Fibroblast of villous mesenchyme (primary cell): ENCODE data around the gene NECAP2. TPM values are rescaled to one million over a fixed set of nuclear protein-coding genes. Genes with fewer than 3 reads are reported as not detected.

Experiments used
- DNase-seq: peaks from one replicate; pipeline ENCODE4 v3.0.0-alpha.2; 2010; ENCODE audit warnings: low read depth
- H3K4me3 ChIP-seq: 2 replicates; pipeline ENCODE4 v1.5.1; 2011; ENCODE audit warnings: low read depth, mild to moderate bottlenecking, low read length
- CTCF ChIP-seq: IDR thresholded peaks from 2 replicates; pipeline ENCODE4 v1.5.1; 2012; ENCODE audit warnings: low read depth, mild to moderate bottlenecking, low read length; ENCODE audit not compliant: insufficient read depth
- total RNA-seq: library from RNA; depleted of rRNA; stranded (reverse); fragments of >200 nt; gene quantifications from 2 replicates; pipeline ENCODE4 v1.2.3, GENCODE V29; 2012

NECAP2 gene
- total RNA-seq, 1 donor: 104 TPM

GRCh38 chr1:16430606-16431005 is 9.9 kb upstream of the NECAP2 start:
- no peak for TF ChIP-seq CTCF
- no peak for DNase-seq
- no peak overlapping the region for H3K4me3 ChIP-seq

GRCh38 chr1:16433030-16433429 is 7.5 kb upstream of the NECAP2 start:
- TF ChIP-seq CTCF: no peak
- H3K4me3 ChIP-seq: no peak overlapping the region
- DNase-seq: no peak

- no peak for DNase-seq
- no peak overlapping the region for H3K4me3 ChIP-seq
- TF ChIP-seq CTCF: no peak
Measured at GRCh38 chr1:16434007-16434406, 6.5 kb upstream of the NECAP2 start.

- DNase-seq: no peak
- TF ChIP-seq CTCF: no peak
- no peak overlapping the region for H3K4me3 ChIP-seq
Measured at GRCh38 chr1:16434501-16434900, 6.0 kb upstream of the NECAP2 start.

- TF ChIP-seq CTCF: no peak
- H3K4me3 ChIP-seq: no peak within 1 kb of the TSS
- DNase-seq: no peak
Measured at GRCh38 chr1:16436946-16437474, 3.5 kb upstream of the NECAP2 start, which contains the start of gene SPATA21. SPATA21 (minus strand) TSS chr1:16437424; CDS start chr1:16431371, 6,053 bp downstream.

GRCh38 chr1:16438516-16438915 is 2.0 kb upstream of the NECAP2 start:
- no peak for TF ChIP-seq CTCF
- no peak for DNase-seq
- no peak overlapping the region for H3K4me3 ChIP-seq

- no peak for DNase-seq
- no peak overlapping the region for H3K4me3 ChIP-seq
- no peak for TF ChIP-seq CTCF
Measured at GRCh38 chr1:16438924-16439323, 1.6 kb upstream of the NECAP2 start.
